NCI-H446 treated with DMSO at 0.1 percent for 48 hours (cell line): ENCODE results near the gene RPL39L.
"Not testable (repeated sequence)": the region's sequence is repeated elsewhere in the genome, so short reads cannot be mapped to it uniquely, and the experiment has no call there.

Experiments used
- DNase-seq: peaks from one replicate; lab custom pipeline; 2025; lab: John Stamatoyannopoulos, UW

Gene RPL39L

GRCh38 chr3:187136936-187137335, 2.4 kb downstream of the RPL39L start:
- DNase-seq, result no peak

DNA sequence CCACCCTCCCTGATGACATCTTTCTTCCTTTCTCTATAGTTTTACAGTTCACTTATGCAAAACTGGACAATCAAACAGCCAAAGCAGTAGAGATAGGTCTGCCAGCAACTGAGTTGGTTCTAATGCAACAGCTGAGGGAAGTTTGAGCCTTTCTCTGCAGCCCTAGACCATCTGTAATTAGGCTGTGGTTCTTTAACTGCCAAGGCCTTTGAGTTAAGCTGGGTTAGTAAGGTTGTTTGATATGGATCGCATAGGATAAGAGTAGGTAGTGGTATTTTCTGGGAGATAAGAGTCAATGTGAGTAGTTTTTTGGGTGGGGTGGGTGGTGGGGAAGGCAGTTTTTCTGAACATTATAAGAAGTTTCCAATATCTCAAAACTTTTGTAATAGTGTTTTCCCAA, 3.0 kb downstream of the RPL39L start:
- no peak for DNase-seq

- DNase-seq, result not testable (repeated sequence)
Observed at GRCh38 chr3:187135172-187135690, 4.1 kb downstream of the RPL39L start.

GRCh38 chr3:187133181-187133580, 6.1 kb downstream of the RPL39L start:
- not testable (repeated sequence) for DNase-seq

DNA sequence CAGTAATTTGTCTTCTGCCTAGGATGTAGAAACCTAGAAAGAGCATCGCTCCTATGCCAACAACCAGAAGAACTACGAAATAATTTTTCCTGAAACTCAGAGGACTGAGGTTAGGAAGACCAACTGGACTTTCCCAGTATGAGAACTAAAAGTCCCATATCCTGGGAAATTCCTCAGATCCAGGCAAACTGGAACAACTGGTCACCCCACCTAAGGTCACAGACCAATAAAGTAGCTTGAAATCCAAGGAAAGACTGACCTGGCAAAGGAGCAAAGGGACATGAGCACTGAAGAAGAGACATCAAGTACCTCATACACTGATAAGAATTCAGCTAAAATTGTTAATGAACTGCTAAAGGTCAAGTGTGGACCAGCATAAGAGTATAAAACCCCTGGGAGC, 6.6 kb downstream of the RPL39L start:
- DNase-seq, result no peak

DNA sequence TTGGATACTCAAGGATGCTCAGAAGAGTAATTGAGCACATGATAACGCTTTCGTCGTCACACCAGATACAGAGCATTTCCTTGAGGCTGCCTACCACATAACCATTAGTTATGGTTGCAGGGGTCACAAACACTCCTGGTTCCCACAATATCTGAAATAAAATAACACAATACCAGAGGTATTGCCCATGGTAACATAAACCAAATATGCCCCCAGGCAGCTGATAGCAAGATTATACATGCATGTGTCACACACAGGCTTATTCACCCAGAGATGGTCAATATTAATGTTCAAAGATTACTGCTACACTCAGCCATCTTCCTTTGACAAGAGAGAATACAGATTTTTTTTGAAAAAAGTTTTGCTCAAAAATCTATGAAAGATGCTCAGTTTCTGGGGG, 7.3 kb downstream of the RPL39L start:
- DNase-seq, result no peak

DNA sequence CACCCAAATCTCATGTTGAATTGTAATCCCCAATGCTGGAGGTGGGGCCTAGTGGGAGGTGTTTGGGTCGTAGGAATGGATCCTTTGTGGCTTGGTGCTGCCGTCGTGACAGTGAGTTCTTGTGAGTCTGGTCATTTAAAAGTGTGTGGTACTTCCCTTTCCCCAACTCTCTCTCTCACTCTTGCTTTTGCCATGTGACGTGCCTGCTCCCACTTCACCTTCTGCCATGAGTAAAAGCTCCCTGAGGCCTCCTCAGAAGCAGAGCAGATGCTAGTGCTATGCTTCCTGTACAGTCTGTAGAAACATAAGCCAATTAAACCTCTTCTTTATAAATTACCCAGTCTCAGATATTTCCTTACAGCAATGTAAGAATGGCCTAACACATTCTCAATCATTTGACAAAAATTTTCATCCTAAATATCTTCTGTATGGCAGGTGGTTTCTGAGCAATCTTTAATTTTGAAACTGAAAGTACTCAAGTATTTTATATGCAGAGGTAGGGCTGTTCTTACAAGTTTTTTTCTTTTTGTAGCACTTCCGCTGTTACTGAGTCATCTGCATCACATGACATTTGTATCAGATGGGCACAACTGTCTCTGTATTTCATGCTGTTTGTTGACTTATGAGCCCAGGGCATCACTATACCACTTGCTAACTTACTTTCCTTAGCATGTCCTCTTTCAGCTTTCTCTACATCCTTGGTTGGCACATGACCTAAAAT, 8.8 kb downstream of the RPL39L start:
- DNase-seq, result no peak

DNA sequence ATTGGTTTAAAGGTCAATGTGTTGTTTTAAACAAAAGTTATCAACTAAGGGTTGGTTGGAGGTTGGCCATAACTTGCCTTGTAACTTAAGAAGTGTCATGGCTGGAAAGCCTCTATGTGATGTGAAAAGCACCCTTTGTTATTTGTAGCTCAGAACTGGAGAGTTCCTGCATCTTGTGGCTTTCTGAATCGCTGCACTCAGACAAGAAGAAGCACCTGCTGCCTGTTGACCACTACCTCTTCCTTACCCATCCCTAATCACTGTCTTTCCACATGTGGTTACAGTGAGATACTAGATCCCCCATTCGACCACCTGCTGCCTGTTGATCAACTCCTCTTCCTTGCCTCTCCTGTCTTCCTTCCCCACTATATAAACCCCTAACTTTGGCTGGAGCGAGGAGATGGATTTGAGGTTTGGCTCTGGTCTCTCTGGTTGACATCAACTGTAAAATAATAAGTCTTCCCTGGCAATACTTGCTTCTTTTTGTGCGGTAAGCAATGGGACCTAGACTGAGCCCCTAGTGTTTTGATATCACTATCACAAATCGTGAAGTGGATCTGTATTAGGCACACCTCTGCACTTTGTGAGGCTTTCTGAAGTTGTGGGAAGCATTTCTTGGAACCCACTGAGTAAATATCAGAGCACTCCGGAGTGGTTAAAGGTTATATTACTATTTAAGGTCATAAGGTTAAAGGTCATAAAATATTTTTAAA, 13.8 kb downstream of the RPL39L start:
- no peak for DNase-seq

DNA sequence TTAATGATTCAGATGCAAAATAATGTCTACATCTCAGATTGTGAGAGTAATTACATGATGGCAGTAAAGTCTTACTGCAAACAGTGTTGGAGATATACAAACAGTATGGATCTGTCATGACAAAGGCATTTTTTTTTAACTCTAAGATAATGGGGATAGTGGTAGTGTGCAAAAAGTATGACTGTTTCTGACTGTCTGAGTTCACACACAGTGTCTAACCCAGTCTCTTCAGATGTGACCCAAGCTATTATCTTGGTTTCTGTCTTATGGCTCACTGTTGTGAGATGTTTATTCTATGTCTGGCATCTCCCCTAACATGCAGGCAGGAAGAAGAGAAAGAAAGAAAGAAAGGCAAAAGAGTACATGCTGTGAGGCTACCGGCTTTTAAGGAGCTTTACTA, 17.0 kb downstream of the RPL39L start:
- no peak for DNase-seq

GRCh38 chr3:187120326-187120725, 19.0 kb downstream of the RPL39L start:
- no peak for DNase-seq

- no peak for DNase-seq
Observed at GRCh38 chr3:187114511-187114910, 24.8 kb downstream of the RPL39L start.

DNA sequence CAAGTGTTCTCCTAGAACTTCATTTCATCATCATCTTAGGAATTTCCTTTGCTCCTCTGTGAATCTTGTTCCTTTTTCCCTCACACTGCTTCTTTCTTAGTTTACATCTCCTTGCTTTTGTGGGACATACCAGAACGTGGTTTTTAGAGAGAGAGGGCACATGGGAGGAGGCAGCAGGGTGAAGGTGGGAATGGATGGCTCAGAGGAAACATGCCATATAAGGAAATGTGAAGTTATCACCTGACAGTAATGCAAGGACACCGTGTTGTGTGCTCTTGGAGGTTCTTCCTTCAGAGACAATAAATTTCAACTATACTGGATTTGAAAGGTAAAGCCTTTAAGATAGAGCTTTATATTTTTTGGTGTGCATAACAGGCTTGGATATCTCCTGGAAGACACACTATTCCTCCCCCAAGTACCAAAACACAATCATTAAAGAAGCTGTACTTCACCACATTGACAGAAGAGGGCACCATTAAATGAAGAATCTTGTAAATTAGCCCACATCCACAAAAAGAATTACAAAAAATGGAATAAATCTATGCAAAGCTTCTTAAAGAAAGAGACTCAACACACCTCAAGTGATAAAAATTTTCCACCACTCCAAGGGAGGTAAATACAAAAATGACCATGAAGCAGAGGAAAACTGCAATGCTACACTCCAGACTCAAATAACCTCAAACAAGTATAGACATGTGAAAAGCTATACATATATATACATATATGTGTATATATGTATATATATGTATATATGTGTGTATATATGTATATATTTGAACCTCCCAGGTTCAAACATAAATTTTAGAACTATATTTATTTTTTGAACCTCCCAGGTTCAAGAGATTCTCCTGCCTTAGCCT, 26.1 kb downstream of the RPL39L start:
- DNase-seq, result no peak

- DNase-seq, result no peak
Observed at GRCh38 chr3:187110156-187110555, 29.1 kb downstream of the RPL39L start.

DNA sequence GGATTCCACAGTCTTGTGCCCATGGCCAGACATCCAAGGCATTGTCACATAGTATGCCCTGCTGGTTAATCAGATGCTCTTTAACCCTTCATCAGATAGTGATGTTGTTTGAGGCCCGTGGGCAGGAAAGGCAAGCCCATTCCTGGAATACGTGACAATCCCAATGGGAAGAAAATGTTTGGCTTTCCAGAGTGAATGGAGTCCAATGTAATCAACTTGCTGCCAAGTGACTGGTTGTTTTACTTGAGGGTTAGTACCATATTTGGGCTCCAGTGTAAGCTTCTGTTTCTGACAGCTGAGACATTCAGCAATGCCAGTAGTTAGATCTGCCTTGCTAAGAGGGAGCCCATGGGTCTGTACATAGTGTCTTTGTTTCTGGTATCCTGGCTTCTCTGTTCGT, 31.3 kb downstream of the RPL39L start:
- DNase-seq, result no peak

DNA sequence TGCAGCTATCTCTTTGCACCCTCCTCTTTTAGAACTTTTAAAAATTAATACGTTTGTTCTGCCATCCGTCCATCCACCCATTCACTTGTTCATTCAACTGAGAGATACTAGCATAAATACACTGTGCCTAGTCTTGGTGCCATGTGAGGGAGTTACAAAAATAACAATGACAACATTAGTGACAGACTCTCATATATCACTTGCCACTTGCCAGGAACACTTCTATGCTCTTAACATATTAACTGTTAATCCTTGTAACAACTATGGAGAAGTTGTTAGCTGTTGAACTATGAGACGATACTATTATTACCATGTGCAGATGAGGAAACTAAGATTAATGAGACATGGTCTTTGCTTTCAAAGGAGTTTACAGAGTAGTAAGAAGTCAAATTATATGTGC, 33.6 kb downstream of the RPL39L start:
- DNase-seq, result no peak

GRCh38 chr3:187104933-187105332, 34.4 kb downstream of the RPL39L start:
- DNase-seq, result no peak

DNA sequence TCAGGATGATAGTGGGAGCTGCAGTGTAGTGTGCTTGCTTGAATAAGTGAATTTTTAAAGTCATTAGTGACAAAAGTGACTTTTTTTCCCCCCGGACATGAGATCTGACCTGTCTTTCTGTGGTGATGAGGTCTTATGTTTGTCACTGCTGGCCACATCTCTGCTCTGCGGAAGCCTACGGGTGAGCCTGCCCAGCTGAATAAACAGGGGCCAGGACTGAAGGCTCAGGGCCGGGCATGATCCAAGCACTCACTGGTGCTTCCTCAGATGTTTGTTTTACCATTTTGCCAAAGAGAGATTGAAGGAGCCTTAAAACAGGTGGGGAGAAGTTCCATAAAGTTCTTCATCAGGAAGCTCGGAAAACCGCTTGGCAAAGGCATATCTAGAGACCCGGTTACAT, 35.0 kb downstream of the RPL39L start:
- no peak for DNase-seq

- no peak for DNase-seq
Observed at GRCh38 chr3:187103251-187103650, 36.0 kb downstream of the RPL39L start.

- DNase-seq, result no peak
Observed at GRCh38 chr3:187102073-187102634, 37.1 kb downstream of the RPL39L start.

DNA sequence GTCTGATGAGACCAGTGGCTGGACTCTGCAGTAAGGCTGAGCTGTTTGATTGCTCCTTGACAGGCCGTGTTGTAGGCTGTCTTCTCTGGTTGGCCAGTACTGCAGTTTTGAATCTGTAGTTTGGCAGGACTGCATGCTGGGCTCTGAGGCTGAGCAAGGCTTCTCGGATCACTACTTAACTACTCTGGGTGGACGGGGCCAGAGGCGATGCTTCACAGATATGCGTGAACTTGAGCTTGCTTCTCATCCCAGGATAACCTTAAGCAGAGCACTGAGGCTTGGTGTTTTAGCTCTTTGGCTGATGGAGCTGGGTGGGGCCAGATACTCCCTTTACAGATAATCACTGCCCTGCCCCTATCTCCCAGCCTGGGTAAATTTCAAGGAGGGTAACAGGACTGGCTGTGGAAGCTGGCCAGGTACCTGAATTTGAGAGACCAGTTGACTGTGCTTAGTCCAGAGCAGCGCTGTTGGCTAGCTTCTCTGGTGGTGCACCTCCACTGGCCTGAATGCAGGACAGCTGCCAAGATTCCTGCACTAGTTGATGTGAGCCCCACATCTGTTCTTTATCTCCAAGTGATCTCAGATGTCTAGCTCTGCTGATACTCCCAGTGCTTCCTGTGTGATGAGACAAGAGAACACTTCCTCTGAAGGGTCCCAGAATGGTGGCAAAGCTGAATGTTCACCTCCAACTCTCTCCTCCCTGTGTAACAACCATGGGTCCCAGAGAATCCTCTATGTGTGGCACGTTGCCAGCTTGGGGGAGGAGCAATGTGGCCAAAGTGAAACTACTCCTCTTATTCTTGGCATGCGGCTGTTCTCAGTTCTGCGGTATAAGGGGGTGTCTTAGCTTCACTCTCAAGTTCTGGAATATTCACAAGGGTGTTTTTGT, 37.9 kb downstream of the RPL39L start:
- no peak for DNase-seq

- no peak for DNase-seq
Observed at GRCh38 chr3:187098923-187099512, 40.3 kb downstream of the RPL39L start.
